K562 treated with DMSO at 1 percent for 4 hours (cell line): ENCODE data around the gene PCDH18. TPM values are rescaled to one million over a fixed set of nuclear protein-coding genes. Genes with fewer than 3 reads are reported as not detected.

Experiments
- total RNA-seq: library from RNA; unstranded; fragments of 300-600 nt; gene quantifications from 2 replicates; pipeline ENCODE4 v1.2.3, GENCODE V29; 2022; ENCODE audit not compliant: insufficient read depth

PCDH18 gene, protein sequence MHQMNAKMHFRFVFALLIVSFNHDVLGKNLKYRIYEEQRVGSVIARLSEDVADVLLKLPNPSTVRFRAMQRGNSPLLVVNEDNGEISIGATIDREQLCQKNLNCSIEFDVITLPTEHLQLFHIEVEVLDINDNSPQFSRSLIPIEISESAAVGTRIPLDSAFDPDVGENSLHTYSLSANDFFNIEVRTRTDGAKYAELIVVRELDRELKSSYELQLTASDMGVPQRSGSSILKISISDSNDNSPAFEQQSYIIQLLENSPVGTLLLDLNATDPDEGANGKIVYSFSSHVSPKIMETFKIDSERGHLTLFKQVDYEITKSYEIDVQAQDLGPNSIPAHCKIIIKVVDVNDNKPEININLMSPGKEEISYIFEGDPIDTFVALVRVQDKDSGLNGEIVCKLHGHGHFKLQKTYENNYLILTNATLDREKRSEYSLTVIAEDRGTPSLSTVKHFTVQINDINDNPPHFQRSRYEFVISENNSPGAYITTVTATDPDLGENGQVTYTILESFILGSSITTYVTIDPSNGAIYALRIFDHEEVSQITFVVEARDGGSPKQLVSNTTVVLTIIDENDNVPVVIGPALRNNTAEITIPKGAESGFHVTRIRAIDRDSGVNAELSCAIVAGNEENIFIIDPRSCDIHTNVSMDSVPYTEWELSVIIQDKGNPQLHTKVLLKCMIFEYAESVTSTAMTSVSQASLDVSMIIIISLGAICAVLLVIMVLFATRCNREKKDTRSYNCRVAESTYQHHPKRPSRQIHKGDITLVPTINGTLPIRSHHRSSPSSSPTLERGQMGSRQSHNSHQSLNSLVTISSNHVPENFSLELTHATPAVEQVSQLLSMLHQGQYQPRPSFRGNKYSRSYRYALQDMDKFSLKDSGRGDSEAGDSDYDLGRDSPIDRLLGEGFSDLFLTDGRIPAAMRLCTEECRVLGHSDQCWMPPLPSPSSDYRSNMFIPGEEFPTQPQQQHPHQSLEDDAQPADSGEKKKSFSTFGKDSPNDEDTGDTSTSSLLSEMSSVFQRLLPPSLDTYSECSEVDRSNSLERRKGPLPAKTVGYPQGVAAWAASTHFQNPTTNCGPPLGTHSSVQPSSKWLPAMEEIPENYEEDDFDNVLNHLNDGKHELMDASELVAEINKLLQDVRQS
- not detected in 2 replicates for total RNA-seq

DNA sequence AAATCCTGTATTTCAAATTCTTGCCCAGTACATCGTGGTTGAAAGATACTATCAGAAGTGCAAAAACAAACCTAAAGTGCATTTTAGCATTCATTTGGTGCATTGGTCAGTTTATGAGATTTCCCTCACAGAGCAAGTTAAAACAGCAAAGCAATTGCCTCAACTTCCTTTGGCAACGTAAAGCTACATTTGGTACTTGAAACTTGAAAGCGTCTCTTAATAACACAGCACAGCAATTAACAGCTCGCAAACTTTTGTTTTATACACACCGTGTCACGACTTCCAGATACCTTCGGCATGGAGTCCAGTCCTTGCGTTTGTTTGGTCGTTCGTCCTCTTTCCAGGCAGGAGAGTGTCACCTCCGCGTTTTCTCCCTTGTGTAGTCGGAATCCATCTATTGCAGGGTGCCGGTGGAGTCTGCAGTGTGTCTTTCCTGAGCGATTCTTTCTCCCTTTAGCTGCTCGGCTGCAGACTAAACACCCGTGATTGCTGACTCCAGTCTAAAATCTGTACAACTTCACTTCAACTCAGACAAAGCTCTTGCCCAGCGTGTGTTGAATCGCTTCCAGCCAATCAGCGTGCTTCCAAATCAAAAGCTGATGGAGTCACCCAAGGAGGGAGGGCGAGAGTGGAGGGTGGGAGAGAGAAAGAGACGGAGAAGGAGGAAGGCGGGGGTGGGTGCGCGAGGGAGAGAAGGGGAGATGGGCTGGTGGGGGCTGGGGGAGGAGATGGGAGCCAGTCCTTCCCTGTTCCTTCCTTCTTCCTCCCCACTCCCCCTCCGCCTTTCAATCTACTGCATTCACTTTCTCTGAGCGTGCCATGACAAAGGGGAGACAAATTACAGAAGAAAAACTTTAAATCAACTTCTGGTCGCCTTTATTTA lies at the start of gene PCDH18:
Gene PCDH18 (minus strand): TSS at position 509 of the 883 bp plus-strand sequence. CDS start 406 bp downstream, at position 103.

